GM08714 (cell line): ENCODE measurements around the gene LRRK1.
"Not testable (repeated sequence)": the region's sequence is repeated elsewhere in the genome, so short reads cannot be mapped to it uniquely, and the experiment has no call there.

Source experiments
- H3K4me3 ChIP-seq: fragments of 200-500 bp; sonication (Bioruptor generic); 2 replicates; pipeline ENCODE4 v1.5.1; 2014; ENCODE audit warnings: mild to moderate bottlenecking, low read length, inconsistent platforms
- ZNF274 ChIP-seq: IDR thresholded peaks from 2 replicates; pipeline ENCODE4 v1.6.1; 2012; ENCODE audit warnings: mild to moderate bottlenecking, low read depth, low read length

Gene LRRK1

DNA sequence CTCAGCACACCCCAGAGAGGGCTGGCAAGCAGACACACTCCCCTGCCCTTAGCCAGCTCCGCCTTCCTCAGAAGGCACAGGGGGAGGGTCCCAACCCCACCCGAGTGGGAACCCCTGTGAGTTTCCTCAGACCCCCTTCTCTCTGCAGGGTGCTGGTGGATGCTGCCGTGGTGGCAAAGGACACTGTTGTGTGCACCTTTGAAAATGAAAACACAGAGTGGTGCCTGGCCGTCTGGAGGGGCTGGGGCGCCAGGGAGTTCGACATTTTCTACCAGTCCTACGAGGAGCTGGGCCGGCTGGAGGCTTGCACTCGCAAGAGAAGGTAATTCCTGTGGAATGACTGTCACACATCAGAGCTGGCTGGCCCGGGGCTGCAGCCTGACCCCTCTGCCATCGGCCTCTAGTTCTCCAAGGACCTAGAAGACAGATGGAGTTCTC, 149.4 kb downstream of the LRRK1 start:
- no peak for TF ChIP-seq ZNF274
- no peak overlapping the region for H3K4me3 ChIP-seq

GRCh38 chr15:101068961-101069653, 149.9 kb downstream of the LRRK1 start:
- H3K4me3 ChIP-seq = no peak overlapping the region
- no peak for TF ChIP-seq ZNF274

GRCh38 chr15:101069654-101069973, 150.5 kb downstream of the LRRK1 start:
- TF ChIP-seq ZNF274 = no peak
- H3K4me3 ChIP-seq = no peak overlapping the region

DNA sequence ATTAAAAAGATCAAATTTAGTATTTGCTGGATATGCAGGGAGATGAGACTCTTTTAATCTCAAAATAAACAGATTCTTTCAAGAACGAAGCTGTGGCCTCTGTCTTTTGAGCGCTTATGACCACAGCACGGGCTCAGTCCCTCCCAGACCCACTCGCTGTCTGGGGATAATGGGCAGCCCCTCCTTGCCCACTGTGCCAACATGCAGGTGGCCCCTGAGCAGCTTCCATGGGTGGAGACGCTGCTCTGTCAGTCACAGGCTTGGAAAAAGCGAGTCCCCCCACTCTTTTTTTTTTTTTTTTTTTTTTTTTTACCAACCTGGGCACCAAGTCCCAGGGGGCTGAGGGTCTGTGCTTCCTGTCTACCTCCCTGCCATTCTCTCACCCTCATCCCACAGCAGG, 150.9 kb downstream of the LRRK1 start:
- no peak for TF ChIP-seq ZNF274
- H3K4me3 ChIP-seq = no peak overlapping the region

DNA sequence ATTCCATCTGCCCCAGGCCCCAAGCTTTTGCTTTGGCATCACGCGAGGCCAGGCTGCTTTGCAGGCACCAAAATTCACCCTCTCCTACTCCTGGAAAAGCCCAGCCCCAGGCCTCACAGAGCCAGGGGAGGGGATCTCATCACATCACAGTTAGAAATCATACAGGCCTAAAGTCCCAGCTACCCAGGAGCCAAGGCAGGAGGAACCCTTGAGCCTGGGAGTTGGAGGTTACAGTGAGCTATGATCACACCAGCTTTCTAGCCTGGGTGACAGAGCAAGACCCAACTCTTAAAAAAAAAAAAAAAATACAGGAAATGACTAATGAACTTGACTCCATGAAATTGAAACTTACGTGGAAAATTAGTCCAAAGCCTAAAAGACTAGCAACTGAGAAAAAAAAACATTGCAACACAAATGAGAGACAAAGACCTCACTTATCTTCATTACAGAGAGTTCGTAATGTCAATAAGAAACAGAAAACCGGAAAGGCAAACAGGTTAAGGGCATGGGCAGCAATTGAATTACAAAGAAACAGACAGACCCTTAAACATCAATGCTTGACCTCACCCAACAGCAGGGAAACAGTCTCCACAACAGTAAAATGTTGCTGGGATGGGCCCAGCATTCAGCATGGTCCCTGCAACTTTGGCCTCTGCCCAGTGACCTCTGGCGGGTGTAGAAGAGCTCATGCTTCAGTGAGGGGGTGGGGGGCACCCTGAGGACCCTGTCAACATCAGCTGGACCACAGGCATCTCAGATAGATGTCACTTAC, 151.5 kb downstream of the LRRK1 start:
- H3K4me3 ChIP-seq = no peak overlapping the region
- no peak for TF ChIP-seq ZNF274

DNA sequence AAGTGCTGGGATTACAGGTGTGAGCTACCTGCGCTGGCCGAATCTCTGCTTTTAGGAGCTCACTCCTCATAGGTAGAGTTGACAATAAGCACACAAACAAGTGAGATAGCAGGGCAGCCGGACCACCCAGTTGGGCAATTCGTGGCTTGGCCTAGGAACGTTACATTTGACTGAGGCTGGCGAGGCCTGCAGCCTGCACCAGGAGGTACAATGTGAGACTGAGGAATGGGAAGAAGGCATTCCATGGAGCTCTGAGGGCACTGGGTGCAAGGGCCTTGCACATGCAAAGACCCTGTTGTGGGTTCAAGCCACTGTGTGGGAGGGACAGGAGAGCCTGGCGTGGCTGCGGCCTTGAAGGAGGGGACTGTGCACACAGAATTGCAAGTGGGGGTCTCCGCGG, 152.5 kb downstream of the LRRK1 start:
- TF ChIP-seq ZNF274 = no peak
- no peak overlapping the region for H3K4me3 ChIP-seq

DNA sequence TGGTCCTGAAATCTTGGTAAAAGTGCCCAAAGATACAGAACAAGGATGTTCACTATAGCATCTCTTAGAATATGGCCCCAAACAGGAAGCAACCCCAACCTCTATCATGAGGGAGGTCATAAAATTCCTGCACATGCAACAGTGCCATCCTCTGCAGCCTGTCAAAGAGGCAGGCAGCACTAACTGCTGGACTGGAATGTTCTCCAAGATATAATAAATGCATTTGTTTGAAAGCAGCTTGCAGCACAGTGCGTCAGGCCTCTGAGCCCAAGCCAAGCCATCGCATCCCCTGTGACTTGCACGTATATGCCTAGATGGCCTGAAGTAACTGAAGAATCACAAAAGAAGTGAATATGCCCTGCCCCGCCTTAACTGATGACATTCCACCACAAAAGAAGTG, 153.1 kb downstream of the LRRK1 start:
- not testable (repeated sequence) for H3K4me3 ChIP-seq

DNA sequence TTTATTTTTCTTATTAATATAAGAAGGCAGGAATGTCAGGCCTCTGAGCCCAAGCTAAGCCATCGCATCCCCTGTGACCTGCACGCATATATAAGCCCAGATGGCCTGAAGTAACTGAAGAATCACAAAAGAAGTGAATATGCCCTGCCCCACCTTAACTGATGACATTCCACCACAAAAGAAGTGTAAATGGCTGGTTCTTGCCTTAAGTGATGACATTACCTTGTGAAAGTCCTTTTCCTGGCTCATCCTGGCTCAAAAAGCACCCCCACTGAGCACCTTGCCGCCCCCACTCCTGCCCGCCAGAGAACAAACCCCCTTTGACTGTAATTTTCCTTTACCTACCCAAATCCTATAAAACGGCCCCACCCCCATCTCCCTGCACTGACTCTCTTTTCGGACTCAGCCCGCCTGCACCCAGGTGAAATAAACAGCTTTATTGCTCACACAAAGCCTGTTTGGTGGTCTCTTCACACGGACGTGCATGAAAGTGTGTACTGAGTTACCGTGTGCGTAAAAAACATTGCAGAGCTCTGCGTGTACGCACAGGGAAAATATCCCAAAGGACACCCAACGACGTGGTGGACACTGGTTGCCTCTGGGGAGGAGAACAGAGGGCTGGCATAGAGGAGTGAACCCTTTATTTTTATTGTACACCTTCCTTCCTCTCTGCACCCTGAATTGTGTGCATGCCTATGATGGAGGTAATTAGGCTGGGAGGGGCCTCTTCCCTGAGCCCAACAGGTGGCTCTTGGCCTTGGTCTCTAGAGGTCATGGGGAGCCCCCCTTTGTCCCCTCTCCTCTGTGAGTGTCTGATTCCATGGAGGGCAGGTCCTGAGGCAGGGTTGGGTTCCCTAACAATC, 158.9 kb downstream of the LRRK1 start:
- not testable (repeated sequence) for H3K4me3 ChIP-seq

- no peak overlapping the region for H3K4me3 ChIP-seq
- no peak for TF ChIP-seq ZNF274
Observed at GRCh38 chr15:101078669-101079323, 159.6 kb downstream of the LRRK1 start.

- H3K4me3 ChIP-seq = no peak overlapping the region
- TF ChIP-seq ZNF274 = no peak
Observed at GRCh38 chr15:101081900-101082299, 162.7 kb downstream of the LRRK1 start.

GRCh38 chr15:101083336-101084045, 164.3 kb downstream of the LRRK1 start:
- TF ChIP-seq ZNF274 = no peak

GRCh38 chr15:101084801-101085200, 165.6 kb downstream of the LRRK1 start:
- no peak overlapping the region for H3K4me3 ChIP-seq
- TF ChIP-seq ZNF274 = no peak

More at GRCh38 chr15:101083336-101084045, 164.3 kb downstream of the LRRK1 start:
- H3K4me3 ChIP-seq = no peak overlapping the region

GRCh38 chr15:101085311-101085700, 166.1 kb downstream of the LRRK1 start:
- H3K4me3 ChIP-seq = no peak overlapping the region
- TF ChIP-seq ZNF274 = no peak

DNA sequence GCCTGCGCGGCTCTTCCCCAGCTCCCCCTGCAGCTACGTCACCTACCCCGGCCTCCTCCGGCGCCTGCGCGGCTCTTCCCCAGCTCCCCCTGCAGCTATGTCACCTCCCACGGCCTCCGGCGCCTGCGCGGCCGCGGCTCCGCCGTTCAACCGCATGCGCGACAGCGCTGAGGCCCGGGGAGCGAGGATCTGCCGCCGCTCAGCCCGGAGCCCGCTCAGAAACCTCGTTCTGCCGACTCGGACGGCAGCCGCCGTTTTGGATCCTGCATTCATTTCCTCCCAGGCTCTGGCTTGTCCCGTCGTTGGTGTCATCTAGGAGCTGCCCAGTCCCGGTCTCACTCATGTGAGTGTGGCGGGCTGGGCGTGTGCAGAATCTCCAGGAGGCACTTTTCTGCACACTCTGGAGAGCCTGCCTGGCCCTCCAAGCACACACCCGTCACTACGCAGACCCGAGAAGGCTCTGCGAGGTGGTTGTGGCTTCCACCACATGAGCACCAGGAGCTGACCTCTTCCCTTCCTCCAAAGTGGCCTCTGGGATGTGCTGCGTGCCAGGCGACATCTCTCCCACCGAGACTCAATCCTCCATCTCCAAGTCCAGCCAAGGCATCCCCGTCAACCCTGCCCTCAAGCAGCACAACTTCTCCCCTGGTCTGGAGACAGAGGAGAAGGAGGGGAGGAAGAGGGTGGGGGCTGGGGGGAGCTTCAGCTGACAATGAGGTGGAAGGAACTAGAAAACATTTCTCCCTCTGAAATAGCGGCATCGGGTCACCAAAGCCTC, 167.4 kb downstream of the LRRK1 start:
- no peak for TF ChIP-seq ZNF274
- H3K4me3 ChIP-seq = peak overlapping the region; percentile 33; the same call in 1 of the 2 replicates
